ENCODE results near the gene CBL.
A peak's percentile ranks its signal among the peaks of the same experiment; 100 is the strongest.
"Not testable (repeated sequence)": the region's sequence is repeated elsewhere in the genome, so short reads cannot be mapped to it uniquely, and the experiment has no call there.

CBL gene

DNA sequence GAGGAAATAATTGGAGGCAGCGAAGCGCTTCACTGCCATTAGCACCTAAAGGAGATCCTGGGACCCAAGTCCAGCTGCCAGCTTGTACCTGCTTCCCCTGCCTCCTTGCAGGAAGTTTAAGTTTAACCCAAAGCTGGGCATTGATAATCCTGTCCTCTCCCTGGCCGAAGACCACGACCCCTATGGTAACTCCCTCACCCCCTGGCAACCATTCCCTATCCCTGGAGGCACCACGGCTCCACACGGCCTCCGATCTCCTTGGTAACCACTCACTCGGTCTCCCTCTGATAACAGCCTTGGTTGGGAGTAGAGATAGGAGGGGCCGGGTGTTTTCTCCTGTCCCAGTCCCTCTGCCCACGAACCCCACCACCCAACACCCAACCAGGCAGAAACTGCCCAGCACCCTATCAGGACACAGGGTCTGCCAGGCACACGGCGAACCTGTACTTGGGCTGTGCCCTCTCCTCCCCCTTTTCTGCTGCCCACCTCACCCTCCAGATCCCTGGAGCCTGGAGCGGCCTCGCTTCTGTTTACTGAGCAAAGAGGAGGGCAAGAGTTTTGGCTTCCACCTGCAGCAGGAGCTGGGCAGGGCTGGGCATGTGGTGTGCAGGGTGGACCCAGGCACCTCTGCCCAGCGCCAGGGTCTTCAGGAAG lies 20.0 kb upstream of the CBL start:
- DNase-seq (ENCODE audit: low read depth): no peak

DNA sequence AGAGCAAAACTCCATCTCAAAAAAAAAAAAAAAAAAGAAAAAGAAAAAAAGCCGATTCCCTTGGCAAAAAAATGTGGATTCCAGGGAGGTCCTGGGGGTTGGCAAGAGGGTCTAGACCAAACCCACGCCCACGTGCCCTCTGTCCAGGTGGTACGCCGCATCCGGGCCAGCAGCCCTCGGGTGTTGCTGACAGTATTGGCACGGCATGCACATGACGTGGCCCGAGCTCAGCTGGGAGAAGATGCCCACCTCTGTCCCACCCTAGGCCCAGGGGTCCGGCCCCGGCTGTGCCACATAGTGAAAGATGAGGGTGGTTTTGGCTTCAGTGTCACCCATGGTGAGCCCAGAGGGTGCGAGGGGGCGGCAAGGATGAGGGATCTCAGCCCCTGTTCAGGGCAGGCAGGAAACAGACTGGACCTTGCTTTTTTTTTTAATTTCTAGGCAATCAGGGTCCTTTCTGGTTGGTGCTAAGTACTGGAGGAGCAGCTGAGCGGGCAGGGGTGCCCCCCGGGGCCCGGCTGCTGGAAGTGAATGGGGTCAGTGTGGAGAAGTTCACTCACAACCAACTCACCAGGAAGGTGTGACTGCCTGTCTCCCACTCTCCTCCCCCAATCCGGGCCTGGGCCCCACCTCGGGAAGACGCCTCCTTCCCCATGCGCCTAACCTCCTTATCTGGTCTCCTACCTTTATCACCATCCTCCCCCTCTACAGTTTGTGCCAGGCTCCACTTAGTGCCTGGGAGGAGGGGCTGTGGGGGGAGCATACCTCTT lies 18.8 kb upstream of the CBL start:
- DNase-seq (ENCODE audit: low read depth): no peak

DNA sequence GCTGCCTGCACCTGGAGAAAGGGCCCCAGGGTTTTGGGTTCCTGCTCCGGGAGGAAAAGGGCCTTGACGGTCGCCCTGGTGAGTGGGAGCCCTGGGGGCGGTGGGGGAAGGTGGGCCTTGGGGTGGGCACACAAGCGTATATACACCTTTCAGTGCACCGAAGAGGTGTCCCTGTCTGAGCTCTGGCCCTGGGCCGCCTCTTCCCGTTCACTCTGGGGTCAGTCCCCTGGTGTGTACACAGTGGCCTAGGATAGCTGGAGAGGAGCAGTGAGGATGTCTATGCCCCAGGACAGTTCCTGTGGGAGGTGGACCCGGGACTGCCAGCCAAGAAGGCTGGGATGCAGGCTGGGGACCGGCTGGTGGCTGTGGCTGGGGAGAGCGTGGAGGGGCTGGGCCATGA lies 18.1 kb upstream of the CBL start:
- DNase-seq (ENCODE audit: low read depth): no peak

DNA sequence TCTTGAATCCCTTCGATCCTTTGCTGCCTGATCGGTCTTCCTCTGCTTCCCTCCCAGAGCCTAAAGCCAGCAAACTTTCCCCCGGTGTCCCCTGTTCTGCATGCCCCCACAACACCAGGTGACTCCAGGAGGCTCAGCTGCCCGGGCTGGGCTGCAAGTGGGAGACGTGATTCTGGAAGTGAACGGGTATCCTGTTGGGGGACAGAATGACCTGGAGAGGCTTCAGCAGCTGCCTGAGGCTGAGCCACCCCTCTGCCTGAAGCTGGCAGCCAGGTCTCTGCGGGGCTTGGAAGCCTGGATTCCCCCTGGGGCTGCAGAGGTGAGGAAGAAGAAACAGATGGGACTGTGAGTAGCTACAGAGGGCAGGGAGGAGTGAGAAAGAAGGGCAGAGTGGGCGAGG lies 17.3 kb upstream of the CBL start:
- no peak for DNase-seq (ENCODE audit: low read depth)

DNA sequence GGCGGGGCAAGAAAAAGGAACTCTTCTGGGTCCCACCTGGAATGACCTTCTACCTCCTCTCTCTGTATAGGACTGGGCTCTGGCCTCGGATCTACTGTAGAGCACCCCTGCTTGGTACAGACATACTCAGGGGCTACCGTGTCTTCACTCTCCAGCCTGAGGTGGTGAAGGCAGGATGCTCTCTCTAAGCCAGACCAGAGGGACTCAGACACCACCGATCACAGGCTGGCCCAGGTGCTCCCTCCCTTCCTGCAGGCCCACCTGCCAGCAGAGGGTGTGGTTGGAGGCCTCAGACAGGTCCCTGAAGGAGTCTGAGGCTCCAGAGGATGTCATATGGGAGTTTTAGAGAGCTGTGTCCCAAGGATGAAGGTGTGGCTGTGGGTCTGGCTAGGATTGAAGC lies 16.7 kb upstream of the CBL start:
- no peak for DNase-seq (ENCODE audit: low read depth)

DNA sequence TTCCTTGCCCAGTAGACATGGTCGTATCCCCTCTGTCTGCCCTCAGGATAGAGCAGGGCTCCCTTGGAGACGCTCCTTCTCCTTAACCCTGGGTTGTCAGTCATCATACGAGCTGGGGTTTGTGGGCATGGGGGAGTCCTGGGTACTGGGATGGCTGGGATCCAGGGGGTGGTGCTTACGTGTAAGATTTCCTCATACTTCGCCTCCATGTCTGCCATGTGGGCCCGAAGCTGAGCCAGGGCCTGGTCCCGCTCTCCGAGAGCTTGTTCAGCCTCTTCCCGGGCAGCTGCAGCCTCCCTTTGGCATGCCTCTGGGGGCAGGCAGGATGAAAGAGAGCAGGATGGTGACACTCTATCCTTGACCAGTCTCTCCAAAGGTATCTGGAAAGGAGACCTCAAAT lies 15.6 kb upstream of the CBL start:
- DNase-seq (ENCODE audit: low read depth): no peak

DNA sequence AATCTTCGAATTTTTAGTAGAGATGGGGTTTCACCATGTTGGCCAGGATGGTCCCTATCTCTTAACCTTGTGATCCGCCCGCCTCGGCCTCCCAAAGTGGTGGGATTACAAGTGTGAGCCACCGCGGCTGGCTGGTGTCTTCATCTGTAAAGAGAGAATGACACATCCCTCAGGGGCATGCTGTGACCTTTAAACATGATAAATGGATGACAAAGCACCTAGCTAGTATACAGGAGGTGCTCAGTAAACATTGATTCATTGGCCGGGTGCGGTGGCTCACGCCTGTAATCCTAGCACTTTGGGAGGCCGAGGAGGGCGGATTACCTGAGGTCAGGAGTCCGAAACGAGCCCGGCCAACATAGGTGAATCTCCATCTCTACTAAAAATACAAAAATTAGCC lies 14.9 kb upstream of the CBL start:
- DNase-seq (ENCODE audit: low read depth): not testable (repeated sequence)

DNA sequence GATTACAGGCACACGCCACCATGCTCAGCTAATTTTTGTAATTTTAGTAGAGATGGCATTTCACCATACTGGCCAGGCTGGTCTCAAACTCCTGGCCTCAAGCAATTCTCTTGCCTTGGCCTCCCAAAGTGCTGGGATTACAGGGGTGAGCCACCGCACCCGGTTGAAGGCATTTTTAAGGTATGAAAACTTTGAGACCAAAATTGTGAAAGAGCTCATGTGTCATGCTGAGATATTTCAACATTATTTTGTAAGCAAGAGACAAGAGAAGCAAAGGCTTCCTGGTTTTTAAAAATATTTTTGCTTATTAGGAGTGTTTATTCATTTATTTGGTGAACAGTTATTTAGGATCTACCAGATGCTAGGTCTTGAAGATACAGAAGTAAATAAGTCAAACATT lies 14.0 kb upstream of the CBL start:
- DNase-seq (ENCODE audit: low read depth): no peak

DNA sequence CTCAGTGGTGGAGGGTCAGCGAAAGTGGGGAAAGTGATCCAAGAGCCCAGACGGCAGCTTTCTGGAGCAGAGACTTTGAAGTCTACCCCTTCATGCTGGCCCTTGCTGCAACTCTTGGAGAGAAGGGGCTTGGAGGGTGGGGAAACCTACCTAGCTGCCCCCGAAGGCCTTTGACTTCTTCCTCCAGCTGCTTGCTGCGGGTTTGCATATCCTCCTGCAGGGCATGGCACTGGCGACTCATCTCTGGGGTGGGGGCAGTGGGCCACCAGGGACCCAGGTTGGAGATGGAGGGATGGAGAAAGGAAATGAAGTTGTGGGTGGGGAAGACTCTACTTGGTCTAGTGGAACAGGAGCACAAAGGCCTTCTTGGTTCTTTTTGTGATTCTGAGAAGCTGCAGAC lies 13.1 kb upstream of the CBL start:
- DNase-seq (ENCODE audit: low read depth): no peak

DNA sequence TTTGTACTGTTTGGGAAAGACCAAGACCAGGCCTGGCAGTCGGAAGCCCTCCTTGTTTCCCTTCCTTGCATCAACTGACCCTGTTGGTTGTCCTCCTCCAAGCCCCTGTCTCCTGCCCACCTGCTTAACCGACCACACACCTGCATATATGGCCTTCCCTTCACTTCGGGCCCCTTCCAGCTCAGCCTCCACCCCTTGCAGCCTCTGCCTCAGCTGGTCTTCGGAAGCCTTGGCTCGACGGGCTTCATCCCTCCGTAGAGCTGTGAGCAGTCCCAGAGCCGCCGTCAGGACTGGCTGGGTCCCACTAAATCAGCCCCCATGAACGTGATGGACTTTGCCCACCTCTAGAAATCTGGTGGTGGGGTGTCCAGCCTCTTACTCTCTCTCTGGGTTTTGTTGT lies 12.5 kb upstream of the CBL start:
- DNase-seq (ENCODE audit: low read depth): no peak

DNA sequence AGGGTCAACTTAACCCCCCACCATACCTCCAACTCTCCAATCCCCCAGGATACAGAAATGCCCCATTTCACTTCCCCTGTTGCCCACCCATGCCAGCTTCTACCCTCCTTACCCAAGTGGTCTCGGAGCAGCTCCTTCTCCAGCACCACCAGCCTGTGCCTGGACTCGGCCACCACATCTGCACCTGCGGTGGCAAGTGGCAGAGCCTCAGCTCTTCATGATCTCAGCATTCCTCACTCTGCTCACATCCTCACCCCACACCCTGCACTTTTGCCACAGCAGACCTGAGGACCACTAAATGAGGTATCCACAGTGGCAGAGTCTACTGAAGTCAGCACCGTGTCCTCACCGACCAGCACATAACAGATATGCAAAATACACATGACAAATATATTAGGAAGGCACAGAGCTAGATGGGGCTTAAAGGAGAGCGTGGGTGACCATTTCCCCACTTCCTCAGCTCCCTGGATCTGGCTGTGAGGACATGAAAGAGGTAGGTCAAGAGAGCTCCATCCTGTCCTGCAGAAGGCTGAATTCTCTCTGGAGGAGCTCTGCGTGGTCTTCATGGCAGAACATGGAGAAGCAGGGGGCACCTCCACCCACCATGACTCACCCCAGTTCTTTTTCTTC lies 11.2 kb upstream of the CBL start:
- no peak for DNase-seq (ENCODE audit: low read depth)

DNA sequence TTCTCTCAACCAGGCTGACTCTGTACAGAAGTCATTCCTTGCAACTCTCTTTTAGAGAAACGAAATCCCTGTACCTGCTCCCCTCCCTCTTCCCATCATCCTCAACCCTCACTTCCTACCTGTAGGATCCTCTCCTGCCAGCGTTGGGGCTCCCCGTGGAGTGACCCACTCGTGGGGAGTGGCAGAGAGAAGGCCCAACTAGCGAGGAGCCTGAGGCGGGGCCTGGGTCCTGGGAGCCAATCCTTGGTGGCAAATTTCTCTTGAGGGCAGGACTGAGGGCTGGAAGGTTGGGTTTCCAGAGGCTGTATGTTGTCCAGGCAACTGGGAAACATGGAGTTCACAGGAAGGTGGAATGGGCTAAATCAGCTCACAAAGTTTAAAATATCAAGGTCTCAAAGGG lies 10.5 kb upstream of the CBL start:
- DNase-seq (ENCODE audit: low read depth): peak; percentile 37

DNA sequence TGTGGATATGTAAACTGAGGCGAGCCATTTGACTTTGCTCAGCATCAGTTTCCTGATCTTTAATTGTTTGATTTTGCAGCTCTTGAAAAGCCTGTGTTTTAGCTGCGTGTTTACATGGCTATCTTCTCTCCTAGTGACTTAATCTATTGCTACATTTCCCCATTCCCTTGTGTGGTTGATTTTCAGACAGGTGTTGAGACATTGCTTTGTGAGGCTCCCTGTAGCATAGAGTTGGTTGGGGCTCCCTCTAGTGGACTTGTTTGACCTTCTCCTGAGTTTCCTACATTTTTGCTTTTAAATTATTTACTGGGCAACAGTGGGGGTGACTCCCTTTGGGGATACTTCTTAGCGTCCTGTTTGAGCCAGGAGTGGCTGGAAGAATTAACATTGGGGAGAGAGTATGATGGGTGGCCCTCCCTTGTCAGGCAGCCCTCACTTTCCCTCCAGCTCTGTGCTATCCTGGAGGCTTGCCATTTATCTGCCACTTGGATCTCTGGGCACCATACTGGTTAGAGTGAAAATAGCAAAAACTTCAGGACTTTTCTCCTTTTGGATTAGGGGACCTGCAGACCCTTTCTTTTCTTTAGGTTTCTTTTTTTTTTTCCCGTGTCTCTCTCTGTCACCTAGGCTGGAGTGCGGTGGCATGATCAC lies 9.2 kb upstream of the CBL start:
- peak; percentile 75 for DNase-seq (ENCODE audit: low read depth)

DNA sequence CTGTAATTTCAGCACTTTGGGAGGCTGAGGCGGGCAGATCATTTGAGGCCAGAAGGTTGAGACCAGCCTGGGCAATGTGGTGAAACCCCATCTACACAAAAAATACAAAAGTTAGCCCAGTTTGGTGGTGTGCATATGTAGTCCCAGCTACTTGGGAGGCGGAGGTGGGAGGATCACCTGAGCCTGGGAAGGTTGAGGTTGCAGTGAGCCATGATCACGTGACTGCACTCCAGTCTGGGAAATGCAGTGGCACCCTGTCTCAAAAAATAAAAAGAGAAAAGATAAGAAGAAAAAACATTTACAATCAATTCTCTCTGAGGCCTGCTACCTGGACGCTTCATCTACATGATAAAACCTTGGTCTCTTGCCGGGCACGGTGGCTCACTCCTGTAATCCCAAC lies 7.2 kb upstream of the CBL start:
- no peak for DNase-seq (ENCODE audit: low read depth)

DNA sequence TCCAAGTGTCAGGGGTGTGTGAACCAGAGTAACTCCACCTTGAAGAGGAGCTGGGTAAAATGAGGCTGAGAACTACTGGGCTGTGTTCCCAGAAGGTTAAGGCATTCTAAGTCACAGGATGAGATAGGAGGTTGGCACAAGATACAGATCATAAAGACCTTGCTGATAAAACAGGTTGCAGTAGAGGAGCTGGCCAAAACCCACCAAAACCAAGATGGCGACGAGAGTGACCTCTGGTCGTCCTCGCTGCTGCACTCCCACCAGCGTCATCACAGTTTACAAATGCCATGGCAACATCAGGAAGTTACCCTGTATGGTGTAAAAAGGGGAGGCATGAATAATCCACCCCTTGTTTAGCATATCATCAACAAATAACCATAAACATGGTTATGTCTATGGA lies 4.9 kb upstream of the CBL start:
- not testable (repeated sequence) for DNase-seq (ENCODE audit: low read depth)

DNA sequence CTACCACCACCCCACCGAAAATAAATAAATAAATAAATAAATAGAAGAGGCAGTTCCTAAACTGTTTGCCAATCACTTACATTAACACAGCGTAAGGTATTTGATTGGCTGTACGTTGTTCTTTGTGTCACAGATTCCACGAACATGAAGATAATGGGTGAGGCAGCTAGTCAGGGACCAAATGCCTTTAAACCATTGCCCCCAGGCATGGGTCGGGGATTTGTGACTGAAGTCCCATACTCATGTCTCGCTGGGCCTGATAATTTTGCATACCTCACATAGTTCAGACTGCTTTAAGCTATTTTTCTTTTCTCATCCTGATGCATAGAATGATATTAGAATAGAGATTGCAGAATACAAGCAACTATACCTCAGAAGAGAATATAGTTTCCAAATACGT lies 3.6 kb upstream of the CBL start:
- no peak for DNase-seq (ENCODE audit: low read depth)

DNA sequence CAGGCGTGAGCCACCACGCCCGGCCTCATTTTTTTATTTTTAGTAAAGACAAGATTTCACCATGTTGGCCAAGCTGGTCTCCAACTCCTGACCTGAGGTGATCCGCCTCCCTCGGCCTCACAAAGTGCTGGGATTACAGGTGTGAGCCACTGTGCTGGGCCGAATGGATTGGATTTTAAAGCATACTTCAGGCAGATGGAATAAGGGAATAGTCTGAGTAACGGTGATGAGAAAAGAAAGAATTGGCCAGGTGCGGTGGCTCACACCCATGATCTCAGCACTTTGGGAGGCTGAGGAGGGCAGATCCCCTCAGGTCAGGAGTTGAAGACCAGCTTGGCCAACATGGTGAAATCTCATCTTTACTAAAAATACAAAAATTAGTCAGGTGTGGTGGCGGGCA lies 2.1 kb upstream of the CBL start:
- DNase-seq (ENCODE audit: low read depth): no peak

DNA sequence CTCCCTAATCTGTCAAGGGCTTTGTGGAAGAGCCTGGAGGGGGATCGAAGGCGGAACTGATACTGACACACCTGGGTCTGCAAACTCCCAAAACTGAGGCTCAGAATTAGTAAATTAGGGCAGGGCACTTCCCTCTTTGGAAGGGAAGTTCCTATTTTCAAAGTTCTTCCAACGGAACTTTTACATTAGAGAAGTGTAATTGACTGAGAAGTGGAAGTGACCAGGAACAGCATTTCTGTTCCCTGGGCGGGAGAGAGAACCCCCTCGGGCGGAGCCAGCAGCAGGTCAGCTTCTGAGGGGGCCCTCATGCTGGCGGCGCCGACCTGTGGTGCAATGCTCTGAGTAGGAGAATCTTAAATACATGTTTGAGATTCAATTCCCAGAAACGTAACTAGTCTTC lies 1.1 kb upstream of the CBL start:
- DNase-seq (ENCODE audit: low read depth): no peak

DNA sequence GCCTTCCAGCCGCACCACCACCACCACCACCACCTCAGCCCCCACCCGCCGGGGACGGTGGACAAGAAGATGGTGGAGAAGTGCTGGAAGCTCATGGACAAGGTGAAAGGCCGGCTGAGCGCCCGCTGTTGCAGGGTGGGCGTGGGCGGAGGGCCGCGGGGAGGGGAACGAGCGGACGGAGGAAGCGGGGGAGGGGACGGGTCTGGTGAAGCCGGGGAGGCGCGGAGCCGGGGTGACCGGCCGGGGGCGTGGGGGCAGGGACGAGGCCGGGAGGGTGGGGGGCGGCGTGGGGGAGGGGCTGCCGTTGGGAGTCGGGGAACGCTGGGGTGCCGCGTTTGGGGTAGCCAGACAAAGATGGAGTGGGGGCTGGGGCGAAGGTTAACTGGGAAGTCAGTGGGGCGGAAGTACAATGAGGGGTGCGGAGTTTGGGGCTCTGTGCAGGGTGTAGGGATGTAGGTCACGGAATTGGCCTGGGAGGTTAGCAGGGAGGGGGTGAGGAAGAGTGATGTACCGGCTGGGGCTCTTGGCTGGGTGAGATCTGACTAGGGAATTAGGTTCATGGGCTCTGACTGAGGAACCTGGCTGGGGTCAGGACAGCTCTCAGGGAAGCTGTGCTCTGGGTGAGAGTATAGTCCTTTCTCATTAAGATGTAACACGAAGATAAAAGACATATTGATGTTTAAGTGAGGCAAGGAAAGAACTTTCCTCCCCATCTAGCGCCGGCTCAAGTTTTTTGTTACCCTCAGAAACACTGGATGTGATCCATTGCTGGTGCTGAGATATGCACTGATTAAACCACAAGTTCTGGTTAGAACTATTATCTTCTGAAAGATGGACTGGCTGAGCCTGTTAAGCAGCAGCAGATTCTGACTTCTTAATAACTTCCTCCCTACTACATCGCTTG lies 624 bp downstream of the CBL start:
- no peak for DNase-seq (ENCODE audit: low read depth)

DNA sequence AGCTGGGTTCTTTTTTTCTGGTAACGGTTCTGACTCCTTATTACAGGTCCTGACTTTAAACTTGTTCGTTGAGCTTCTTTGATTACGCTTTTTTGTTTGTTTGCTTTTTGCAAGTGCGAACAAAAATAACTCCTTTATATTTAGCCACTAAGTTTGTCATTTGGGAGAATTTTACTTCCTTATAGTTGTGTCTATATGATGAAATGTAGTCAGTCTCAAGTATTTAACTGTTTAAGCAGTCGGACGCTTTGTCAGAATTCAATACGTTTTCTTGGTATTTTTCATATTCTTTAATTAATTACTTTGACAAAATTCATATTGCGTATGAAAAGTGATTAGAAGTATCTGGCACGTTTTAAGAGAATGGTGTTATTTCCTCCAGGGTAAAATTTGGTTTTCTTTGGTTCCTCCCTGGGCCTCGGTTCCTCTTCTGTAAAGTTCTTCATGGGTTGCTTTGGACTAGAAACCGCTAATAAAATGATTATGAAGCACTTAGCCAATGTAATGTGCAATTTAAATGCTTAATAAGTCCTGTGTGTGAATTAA lies 1.3 kb downstream of the CBL start:
- no peak for DNase-seq (ENCODE audit: low read depth)

DNA sequence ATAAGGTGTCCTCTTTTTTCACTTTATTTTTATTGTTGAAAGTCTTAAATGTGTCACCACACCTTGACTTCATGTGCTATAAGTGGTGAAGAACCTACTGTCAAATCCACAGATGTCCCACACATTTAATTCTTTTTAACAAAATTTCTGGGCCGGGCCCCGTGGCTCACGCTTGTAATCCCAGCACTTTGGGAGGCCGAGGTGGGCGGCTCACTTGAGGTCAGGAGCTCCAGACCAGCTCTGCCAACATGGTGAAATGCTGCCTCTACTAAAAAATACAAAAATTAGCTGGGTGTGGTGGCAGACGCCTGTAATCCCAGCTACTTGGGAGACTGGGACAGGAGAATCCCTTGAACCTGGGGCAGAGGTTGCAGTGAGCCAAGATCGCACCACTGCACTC lies 3.0 kb downstream of the CBL start:
- no peak for DNase-seq (ENCODE audit: low read depth)

DNA sequence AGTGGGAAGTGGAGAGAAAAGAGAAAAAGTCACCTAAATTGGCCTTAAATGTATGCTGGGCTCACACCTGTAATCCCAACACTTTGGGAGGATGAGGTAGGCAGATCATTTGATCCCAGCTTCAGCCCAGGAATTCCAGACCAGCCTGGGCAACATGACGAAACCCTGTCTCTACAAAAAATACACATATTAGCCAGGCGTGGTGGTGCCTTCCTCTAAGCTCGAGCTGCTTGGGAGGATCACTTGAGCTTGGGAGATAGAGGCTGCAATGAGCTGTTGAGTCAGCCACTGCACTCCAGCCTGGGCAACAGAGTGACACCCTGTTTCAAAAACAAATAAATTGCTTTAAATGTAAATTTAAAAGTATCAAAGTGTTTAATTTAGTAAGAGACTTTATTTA lies 3.9 kb downstream of the CBL start:
- DNase-seq (ENCODE audit: low read depth): no peak
